HEK293 (cell line): ENCODE results near the gene CACNB4.
A peak's percentile ranks its signal among the peaks of the same experiment; 100 is the strongest.

ENCODE experiments used
- BCL11B ChIP-seq: fragments of 450-650 bp; formaldehyde crosslinking; IDR thresholded peaks from 2 replicates; pipeline ENCODE4 v1.5.1; 2016; ENCODE audit warnings: low read depth, missing biosample characterization, missing genetic modification characterization
- KLF9 ChIP-seq: fragments of 450-650 bp; formaldehyde crosslinking; IDR thresholded peaks from 2 replicates; pipeline ENCODE4 v1.5.1; 2016; ENCODE audit warnings: missing biosample characterization, missing genetic modification characterization, low read depth
- MYNN ChIP-seq: fragments of 450-650 bp; formaldehyde crosslinking; IDR thresholded peaks from 2 replicates; pipeline ENCODE4 v1.5.1; 2016; ENCODE audit warnings: missing biosample characterization, missing genetic modification characterization, borderline replicate concordance
- MZF1 ChIP-seq: fragments of 450-650 bp; formaldehyde crosslinking; IDR thresholded peaks from 2 replicates; pipeline ENCODE4 v1.5.1; 2017; ENCODE audit warnings: missing biosample characterization, missing genetic modification characterization, borderline replicate concordance
- SP3 ChIP-seq: fragments of 450-650 bp; formaldehyde crosslinking; IDR thresholded peaks from 2 replicates; pipeline ENCODE4 v1.5.1; 2016; ENCODE audit warnings: missing biosample characterization, missing genetic modification characterization
- ZBTB17 ChIP-seq: fragments of 450-650 bp; formaldehyde crosslinking; IDR thresholded peaks from 2 replicates; pipeline ENCODE4 v1.5.1; 2016; ENCODE audit warnings: missing biosample characterization, missing genetic modification characterization
- ZBTB48 ChIP-seq: fragments of 450-650 bp; formaldehyde crosslinking; IDR thresholded peaks from 2 replicates; pipeline ENCODE4 v1.5.1; 2016; ENCODE audit warnings: missing biosample characterization, missing genetic modification characterization
- ZBTB49 ChIP-seq: fragments of 450-650 bp; formaldehyde crosslinking; IDR thresholded peaks from 2 replicates; pipeline ENCODE4 v1.5.1; 2016; ENCODE audit warnings: missing biosample characterization, missing genetic modification characterization, low read depth
- ZBTB8A ChIP-seq: fragments of 450-650 bp; formaldehyde crosslinking; IDR thresholded peaks from 2 replicates; pipeline ENCODE4 v1.5.1; 2016; ENCODE audit warnings: missing biosample characterization, missing genetic modification characterization
- ZFHX2 ChIP-seq: fragments of 450-650 bp; formaldehyde crosslinking; conservative IDR thresholded peaks from 2 replicates; pipeline ENCODE4 v1.5.1; 2016; ENCODE audit warnings: missing biosample characterization, missing genetic modification characterization
- ZFP69B ChIP-seq: fragments of 450-650 bp; formaldehyde crosslinking; IDR thresholded peaks from 2 replicates; pipeline ENCODE4 v1.5.1; 2016; ENCODE audit warnings: missing biosample characterization, missing genetic modification characterization
- ZNF10 ChIP-seq: fragments of 450-650 bp; formaldehyde crosslinking; IDR thresholded peaks from 2 replicates; pipeline ENCODE4 v1.5.1; 2017; ENCODE audit warnings: missing biosample characterization, missing genetic modification characterization
- ZNF112 ChIP-seq: fragments of 450-650 bp; formaldehyde crosslinking; IDR thresholded peaks from 2 replicates; pipeline ENCODE4 v1.5.0; 2017; ENCODE audit warnings: missing biosample characterization, missing genetic modification characterization
- ZNF114 ChIP-seq: fragments of 450-650 bp; formaldehyde crosslinking; IDR thresholded peaks from 2 replicates; pipeline ENCODE4 v1.5.0; 2017; ENCODE audit warnings: missing biosample characterization, missing genetic modification characterization
- ZNF133 ChIP-seq: fragments of 450-650 bp; formaldehyde crosslinking; IDR thresholded peaks from 2 replicates; pipeline ENCODE4 v1.5.1; 2016; ENCODE audit warnings: missing biosample characterization, missing genetic modification characterization
- ZNF157 ChIP-seq: fragments of 450-650 bp; formaldehyde crosslinking; IDR thresholded peaks from 2 replicates; pipeline ENCODE4 v1.5.1; 2016; ENCODE audit warnings: missing biosample characterization, missing genetic modification characterization
- ZNF174 ChIP-seq: fragments of 450-650 bp; formaldehyde crosslinking; IDR thresholded peaks from 2 replicates; pipeline ENCODE4 v1.5.0; 2017; ENCODE audit warnings: missing biosample characterization, mild to moderate bottlenecking, missing genetic modification characterization
- ZNF23 ChIP-seq: fragments of 450-650 bp; formaldehyde crosslinking; IDR thresholded peaks from 2 replicates; pipeline ENCODE4 v1.5.1; 2016; ENCODE audit warnings: missing biosample characterization, missing genetic modification characterization, borderline replicate concordance
- ZNF302 ChIP-seq: fragments of 450-650 bp; formaldehyde crosslinking; IDR thresholded peaks from 2 replicates; pipeline ENCODE4 v1.5.1; 2016; ENCODE audit warnings: missing biosample characterization, missing genetic modification characterization, low read depth
- ZNF311 ChIP-seq: fragments of 450-650 bp; formaldehyde crosslinking; IDR thresholded peaks from 2 replicates; pipeline ENCODE4 v1.5.1; 2017; ENCODE audit warnings: missing biosample characterization, missing genetic modification characterization, borderline replicate concordance
- ZNF354C ChIP-seq: fragments of 450-650 bp; formaldehyde crosslinking; IDR thresholded peaks from 2 replicates; pipeline ENCODE4 v1.5.1; 2016; ENCODE audit warnings: missing biosample characterization, missing genetic modification characterization, low read depth, borderline replicate concordance
- ZNF423 ChIP-seq: fragments of 450-650 bp; formaldehyde crosslinking; IDR thresholded peaks from 2 replicates; pipeline ENCODE4 v1.5.1; 2016; ENCODE audit warnings: missing biosample characterization, missing genetic modification characterization
- ZNF514 ChIP-seq: fragments of 450-650 bp; formaldehyde crosslinking; IDR thresholded peaks from 2 replicates; pipeline ENCODE4 v1.5.1; 2016; ENCODE audit warnings: missing biosample characterization, missing genetic modification characterization
- ZNF555 ChIP-seq: fragments of 450-650 bp; formaldehyde crosslinking; conservative IDR thresholded peaks from 2 replicates; pipeline ENCODE4 v1.5.1; 2017; ENCODE audit warnings: missing biosample characterization, mild to moderate bottlenecking, missing genetic modification characterization, inconsistent platforms
- ZNF610 ChIP-seq: fragments of 450-650 bp; formaldehyde crosslinking; IDR thresholded peaks from 2 replicates; pipeline ENCODE4 v1.5.1; 2016; ENCODE audit warnings: missing biosample characterization, missing genetic modification characterization, borderline replicate concordance
- ZNF623 ChIP-seq: fragments of 450-650 bp; formaldehyde crosslinking; IDR thresholded peaks from 2 replicates; pipeline ENCODE4 v1.5.1; 2016; ENCODE audit warnings: missing biosample characterization, missing genetic modification characterization
- ZNF624 ChIP-seq: fragments of 450-650 bp; formaldehyde crosslinking; IDR thresholded peaks from 2 replicates; pipeline ENCODE4 v1.5.1; 2017; ENCODE audit warnings: missing biosample characterization, missing genetic modification characterization
- ZNF654 ChIP-seq: fragments of 450-650 bp; formaldehyde crosslinking; IDR thresholded peaks from 2 replicates; pipeline ENCODE4 v1.5.1; 2016; ENCODE audit warnings: low read depth, missing biosample characterization, missing genetic modification characterization
- ZNF677 ChIP-seq: fragments of 450-650 bp; IDR thresholded peaks from 2 replicates; pipeline ENCODE4 v1.5.0; 2018; ENCODE audit warnings: missing biosample characterization, mild to moderate bottlenecking, missing genetic modification characterization, moderate library complexity
- ZNF701 ChIP-seq: fragments of 450-650 bp; formaldehyde crosslinking; IDR thresholded peaks from 2 replicates; pipeline ENCODE4 v1.5.1; 2016; ENCODE audit warnings: missing biosample characterization, missing genetic modification characterization
- ZNF830 ChIP-seq: fragments of 450-650 bp; IDR thresholded peaks from 2 replicates; pipeline ENCODE4 v1.5.0; 2018; ENCODE audit warnings: missing biosample characterization, missing genetic modification characterization, low read depth, mild to moderate bottlenecking, moderate library complexity
- ZNF843 ChIP-seq: fragments of 450-650 bp; formaldehyde crosslinking; IDR thresholded peaks from 2 replicates; pipeline ENCODE4 v1.5.1; 2016; ENCODE audit warnings: missing biosample characterization, missing genetic modification characterization
- ZSCAN30 ChIP-seq: fragments of 450-650 bp; IDR thresholded peaks from 2 replicates; pipeline ENCODE4 v1.5.1; 2018; ENCODE audit warnings: missing biosample characterization, mild to moderate bottlenecking, missing genetic modification characterization, moderate library complexity
- ZXDB ChIP-seq: fragments of 450-650 bp; formaldehyde crosslinking; IDR thresholded peaks from 2 replicates; pipeline ENCODE4 v1.5.1; 2016; ENCODE audit warnings: missing biosample characterization, missing genetic modification characterization
- TF ChIP-seq, protein P1 (sequence below): fragments of 450-650 bp; formaldehyde crosslinking; IDR thresholded peaks from 2 replicates; pipeline ENCODE4 v1.5.1; 2016; ENCODE audit warnings: missing biosample characterization, missing genetic modification characterization
- TF ChIP-seq, protein P2 (sequence below): fragments of 450-650 bp; formaldehyde crosslinking; IDR thresholded peaks from 2 replicates; pipeline ENCODE4 v1.5.1; 2016; ENCODE audit warnings: missing biosample characterization, missing genetic modification characterization

Gene CACNB4

DNA sequence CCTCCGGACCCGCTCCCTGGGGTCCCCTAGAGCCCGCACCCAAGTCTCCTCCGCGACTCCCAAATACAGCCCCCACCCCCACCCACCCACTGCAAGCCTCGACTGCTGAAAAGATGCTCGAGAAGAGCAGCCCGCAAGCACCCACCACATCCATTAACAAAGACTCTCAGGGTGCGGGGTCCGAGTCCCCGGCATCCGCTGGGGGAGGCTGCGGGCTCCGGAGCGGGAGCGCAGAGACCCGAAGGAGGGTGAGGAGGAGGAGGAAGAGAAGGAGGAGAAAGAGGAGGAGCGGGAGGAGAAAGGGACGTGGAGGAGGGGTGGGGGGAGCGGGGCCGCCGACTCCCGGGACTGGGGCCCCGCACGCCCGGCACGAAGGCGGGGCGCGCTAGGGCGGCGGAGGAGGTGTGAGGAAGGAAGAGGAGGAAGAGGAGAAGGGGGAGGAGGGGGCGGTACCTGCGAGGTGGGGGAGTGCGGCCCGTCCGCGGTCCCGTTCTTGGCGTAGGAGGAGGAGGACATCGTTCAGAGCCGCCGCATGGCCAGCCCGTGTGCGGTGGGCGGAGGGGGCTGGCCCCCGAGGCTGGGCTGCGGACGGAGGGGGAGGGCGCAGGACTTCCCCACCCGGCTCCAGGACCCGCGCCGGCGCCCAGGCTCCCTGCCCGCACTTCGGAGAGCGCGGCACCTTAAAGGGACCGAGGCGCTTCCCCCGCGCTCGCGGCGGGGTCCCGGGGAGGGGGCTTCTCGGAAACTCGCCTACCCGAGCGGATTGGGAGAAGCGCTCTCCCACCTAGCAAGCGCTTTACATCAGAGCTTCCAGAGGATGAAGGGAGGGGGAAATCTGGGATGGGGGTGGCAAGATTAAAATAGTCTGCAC is at the start of gene CACNB4 (continued):
- TF ChIP-seq ZNF133 (tag by site-specific recombination) = no peak
- no peak for TF ChIP-seq ZNF623
- no peak for TF ChIP-seq ZNF114 (tag by site-specific recombination)
- TF ChIP-seq SP3 = peak; percentile 97
- TF ChIP-seq MYNN (tag by site-specific recombination) = no peak
- no peak for TF ChIP-seq ZNF555 (tag by site-specific recombination)
- 0 out of 2 replicates have a peak, but pooled peaks have one; percentile 28 for TF ChIP-seq ZBTB17 (tag by site-specific recombination)
- no peak for TF ChIP-seq MZF1 (tag by site-specific recombination)
- TF ChIP-seq ZBTB48 = no peak; the same call in 1 of the 2 replicates
- peak; percentile 41; the same call in 1 of the 2 replicates for TF ChIP-seq ZFP69B (tag by site-specific recombination)
- peak; percentile 58; the same call in 1 of the 2 replicates for TF ChIP-seq ZXDB (tag by site-specific recombination)
- no peak for TF ChIP-seq ZNF354C (tag by site-specific recombination)
- peak; percentile 78 for TF ChIP-seq ZNF843 (tag by site-specific recombination)
- TF ChIP-seq ZNF701 (tag by site-specific recombination) = no peak
- TF ChIP-seq, protein P1, sequence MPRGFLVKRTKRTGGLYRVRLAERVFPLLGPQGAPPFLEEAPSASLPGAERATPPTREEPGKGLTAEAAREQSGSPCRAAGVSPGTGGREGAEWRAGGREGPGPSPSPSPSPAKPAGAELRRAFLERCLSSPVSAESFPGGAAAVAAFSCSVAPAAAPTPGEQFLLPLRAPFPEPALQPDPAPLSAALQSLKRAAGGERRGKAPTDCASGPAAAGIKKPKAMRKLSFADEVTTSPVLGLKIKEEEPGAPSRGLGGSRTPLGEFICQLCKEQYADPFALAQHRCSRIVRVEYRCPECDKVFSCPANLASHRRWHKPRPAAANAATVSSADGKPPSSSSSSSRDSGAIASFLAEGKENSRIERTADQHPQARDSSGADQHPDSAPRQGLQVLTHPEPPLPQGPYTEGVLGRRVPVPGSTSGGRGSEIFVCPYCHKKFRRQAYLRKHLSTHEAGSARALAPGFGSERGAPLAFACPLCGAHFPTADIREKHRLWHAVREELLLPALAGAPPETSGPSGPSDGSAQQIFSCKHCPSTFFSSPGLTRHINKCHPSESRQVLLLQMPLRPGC = no peak
- no peak for TF ChIP-seq ZNF174 (tag by site-specific recombination)
- no peak for TF ChIP-seq ZNF157
- TF ChIP-seq ZNF311 (tag by site-specific recombination) = no peak
- TF ChIP-seq ZBTB49 (tag by site-specific recombination) = no peak
- TF ChIP-seq ZNF624 (tag by site-specific recombination) = no peak
- TF ChIP-seq ZSCAN30 (tag by site-specific recombination) = peak; percentile 33; the same call in 1 of the 2 replicates
- no peak for TF ChIP-seq ZNF677 (tag by site-specific recombination)
- TF ChIP-seq ZNF423 (tag by site-specific recombination) = no peak
- TF ChIP-seq ZBTB8A = peak; percentile 90
- no peak for TF ChIP-seq ZNF112 (tag by site-specific recombination)
- peak; percentile 45; the same call in 1 of the 2 replicates for TF ChIP-seq ZNF610 (tag by site-specific recombination)
- TF ChIP-seq ZNF302 (tag by site-specific recombination) = no peak
- TF ChIP-seq KLF9 = peak; percentile 90
- no peak for TF ChIP-seq ZNF23 (tag by site-specific recombination)
- no peak for TF ChIP-seq ZNF10 (tag by site-specific recombination)
- peak; percentile 26; the same call in 1 of the 2 replicates for TF ChIP-seq BCL11B (tag by site-specific recombination)
- TF ChIP-seq ZNF654 = no peak
- TF ChIP-seq, protein P2, sequence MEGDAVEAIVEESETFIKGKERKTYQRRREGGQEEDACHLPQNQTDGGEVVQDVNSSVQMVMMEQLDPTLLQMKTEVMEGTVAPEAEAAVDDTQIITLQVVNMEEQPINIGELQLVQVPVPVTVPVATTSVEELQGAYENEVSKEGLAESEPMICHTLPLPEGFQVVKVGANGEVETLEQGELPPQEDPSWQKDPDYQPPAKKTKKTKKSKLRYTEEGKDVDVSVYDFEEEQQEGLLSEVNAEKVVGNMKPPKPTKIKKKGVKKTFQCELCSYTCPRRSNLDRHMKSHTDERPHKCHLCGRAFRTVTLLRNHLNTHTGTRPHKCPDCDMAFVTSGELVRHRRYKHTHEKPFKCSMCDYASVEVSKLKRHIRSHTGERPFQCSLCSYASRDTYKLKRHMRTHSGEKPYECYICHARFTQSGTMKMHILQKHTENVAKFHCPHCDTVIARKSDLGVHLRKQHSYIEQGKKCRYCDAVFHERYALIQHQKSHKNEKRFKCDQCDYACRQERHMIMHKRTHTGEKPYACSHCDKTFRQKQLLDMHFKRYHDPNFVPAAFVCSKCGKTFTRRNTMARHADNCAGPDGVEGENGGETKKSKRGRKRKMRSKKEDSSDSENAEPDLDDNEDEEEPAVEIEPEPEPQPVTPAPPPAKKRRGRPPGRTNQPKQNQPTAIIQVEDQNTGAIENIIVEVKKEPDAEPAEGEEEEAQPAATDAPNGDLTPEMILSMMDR (tag by site-specific recombination) = peak; percentile 61
- no peak for TF ChIP-seq ZNF514 (tag by site-specific recombination)
- TF ChIP-seq ZFHX2 (tag by site-specific recombination) = peak; percentile 99
- TF ChIP-seq ZNF830 = no peak
